ENCODE data around the gene RPS4Y2. TPM values are rescaled to one million over a fixed set of nuclear protein-coding genes. Genes with fewer than 3 reads are reported as not detected.

RPS4Y2 gene
- total RNA-seq, 1 donor from 2014 or later = not detected

GRCh38 chrY:20770755-20771154, 14.8 kb downstream of the RPS4Y2 start:
- peak overlapping the region; percentile 45 for H3K4me3 Mint-ChIP-seq
- intact Hi-C loops (cut with micrococcal nuclease) = no loop called here
- TF ChIP-seq CTCF (IDR thresholded peaks at IDR 0.05) = no peak
- H3K9me3 Mint-ChIP-seq = no peaks in the 10 kb centered on the region
- no peaks in the 10 kb centered on the region for H3K27me3 Mint-ChIP-seq
- CTCF ChIA-PET = no interaction called here
- DNase-seq (no peak), ATAC-seq (ENCODE audit: low read depth) (peak; percentile 47)
- H3K4me1 Mint-ChIP-seq = peaks cover 66% of the 10 kb centered on the region
- POLR2A ChIA-PET = no interaction called here
- peaks cover 8% of the 10 kb centered on the region for H3K36me3 Mint-ChIP-seq (ENCODE audit: low read depth)
- H3K27ac Mint-ChIP-seq = peak overlapping the region; percentile 90

GRCh38 chrY:20776104-20776503, 20.2 kb downstream of the RPS4Y2 start:
- POLR2A ChIA-PET = no interaction called here
- H3K27ac Mint-ChIP-seq = no peak overlapping the region

GRCh38 chrY:20780104-20780654, 24.3 kb downstream of the RPS4Y2 start:
- CTCF ChIA-PET = no interaction called here
- H3K4me3 Mint-ChIP-seq = no peak overlapping the region
- no peak overlapping the region for H3K27ac Mint-ChIP-seq
- ATAC-seq (ENCODE audit: low read depth) = no peak
- no peak for DNase-seq
- TF ChIP-seq CTCF (IDR thresholded peaks at IDR 0.05) = no peak
- H3K36me3 Mint-ChIP-seq (ENCODE audit: low read depth) = no peaks in the 10 kb centered on the region
- peaks cover 33% of the 10 kb centered on the region for H3K4me1 Mint-ChIP-seq
- POLR2A ChIA-PET = no interaction called here
- H3K9me3 Mint-ChIP-seq = no peaks in the 10 kb centered on the region
- H3K27me3 Mint-ChIP-seq = no peaks in the 10 kb centered on the region
- intact Hi-C loops (cut with micrococcal nuclease) = no loop called here

More at GRCh38 chrY:20776104-20776503, 20.2 kb downstream of the RPS4Y2 start:
- intact Hi-C loops (cut with micrococcal nuclease) = no loop called here
- TF ChIP-seq CTCF (IDR thresholded peaks at IDR 0.05) = no peak
- CTCF ChIA-PET = no interaction called here
- Mint-ChIP-seq H3K36me3 (ENCODE audit: low read depth) (peaks cover 5% of the 10 kb centered on the region), H3K4me1 (peaks cover 27% of the 10 kb centered on the region), H3K27me3 (no peaks in the 10 kb centered on the region), H3K4me3 (no peak overlapping the region), H3K9me3 (no peaks in the 10 kb centered on the region)
- DNase-seq (no peak), ATAC-seq (ENCODE audit: low read depth) (no peak)

GRCh38 chrY:20780776-20781175, 24.9 kb downstream of the RPS4Y2 start:
- peaks cover 33% of the 10 kb centered on the region for H3K4me1 Mint-ChIP-seq
- intact Hi-C loops (cut with micrococcal nuclease) = no loop called here
- no peaks in the 10 kb centered on the region for H3K9me3 Mint-ChIP-seq
- no peak overlapping the region for H3K4me3 Mint-ChIP-seq
- TF ChIP-seq CTCF (IDR thresholded peaks at IDR 0.05) = no peak
- DNase-seq (no peak), ATAC-seq (ENCODE audit: low read depth) (no peak)
- no peak overlapping the region for H3K27ac Mint-ChIP-seq
- no peaks in the 10 kb centered on the region for H3K36me3 Mint-ChIP-seq (ENCODE audit: low read depth)
- ChIA-PET POLR2A (no interaction called here), CTCF (no interaction called here)
- no peaks in the 10 kb centered on the region for H3K27me3 Mint-ChIP-seq

- ChIA-PET CTCF (no interaction called here), POLR2A (interaction anchor here (0.9 kb wide), 1 partner anchor 17 kb away, joined by 3 read pairs; no protein-coding TSS in a partner anchor)
- no peak overlapping the region for H3K4me3 Mint-ChIP-seq
- DNase-seq = no peak
- H3K4me1 Mint-ChIP-seq = peaks cover 31% of the 10 kb centered on the region
- no peak for ATAC-seq (ENCODE audit: low read depth)
- no peak overlapping the region for H3K27ac Mint-ChIP-seq
- H3K27me3 Mint-ChIP-seq = no peaks in the 10 kb centered on the region
- TF ChIP-seq CTCF (IDR thresholded peaks at IDR 0.05) = no peak
- no peaks in the 10 kb centered on the region for H3K36me3 Mint-ChIP-seq (ENCODE audit: low read depth)
- intact Hi-C loops (cut with micrococcal nuclease) = no loop called here
- H3K9me3 Mint-ChIP-seq = no peaks in the 10 kb centered on the region
Observed at GRCh38 chrY:20781408-20781807, 25.5 kb downstream of the RPS4Y2 start.

Measured in activated B cell treated with CpG ODN at 0.5 μM for 24 hours (primary cell).